ENCODE measurements around the gene APOA4.
A peak's percentile ranks its signal among the peaks of the same experiment; 100 is the strongest.
"Not testable (repeated sequence)": the region's sequence is repeated elsewhere in the genome, so short reads cannot be mapped to it uniquely, and the experiment has no call there.

APOA4 gene

DNA sequence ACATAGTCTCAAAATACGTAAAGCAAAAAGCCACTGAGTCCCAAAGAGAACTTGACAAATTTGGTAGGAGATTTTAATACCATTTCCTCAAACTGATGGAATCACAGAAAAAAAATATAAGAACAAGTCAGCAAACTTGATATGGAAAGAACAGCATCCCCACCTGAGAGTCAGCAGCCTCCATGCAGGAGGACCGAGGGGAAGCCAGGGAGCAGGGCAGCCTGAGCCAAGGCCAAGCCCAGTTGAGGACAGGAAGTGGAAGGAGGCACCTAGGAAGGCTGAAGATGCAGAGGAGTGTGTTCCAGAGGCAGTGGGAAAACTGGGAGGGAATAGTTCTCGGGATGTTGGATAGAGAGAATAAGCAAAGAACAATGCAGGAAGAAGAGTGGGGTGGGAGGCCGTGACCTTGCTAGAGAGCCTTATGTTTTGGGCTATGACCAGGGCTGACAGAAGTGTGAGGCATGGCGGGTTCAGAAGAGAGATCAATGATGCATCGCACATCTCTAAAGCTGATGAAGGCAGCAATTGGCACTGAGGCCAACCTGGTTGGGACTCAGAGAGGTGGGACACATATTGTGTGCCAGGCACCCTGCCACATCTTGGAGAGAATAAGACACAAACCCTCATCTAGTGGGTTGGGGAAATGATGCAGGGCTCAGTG lies 15.4 kb downstream of the APOA4 start:
- DNase-seq = no peak

DNA sequence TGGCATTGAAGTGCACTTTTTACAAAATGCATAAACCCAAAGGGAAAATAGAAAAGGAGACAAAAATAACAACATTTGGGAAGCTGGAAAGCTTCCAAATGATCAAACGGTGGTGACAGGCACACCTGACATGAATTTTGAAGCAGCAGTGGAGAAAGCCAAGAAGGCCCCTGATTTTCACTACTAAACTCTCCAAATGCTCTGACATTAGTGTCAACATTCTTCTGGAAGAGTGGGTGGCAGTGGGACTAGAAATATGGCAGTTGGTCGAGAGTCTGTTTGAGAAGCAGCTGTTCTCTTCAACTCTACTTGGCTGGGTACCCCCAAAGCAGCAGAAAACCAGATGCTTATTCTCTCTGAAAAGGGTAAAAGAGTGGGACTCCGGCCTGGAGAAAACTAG lies 19.1 kb downstream of the APOA4 start:
- no peak for DNase-seq

DNA sequence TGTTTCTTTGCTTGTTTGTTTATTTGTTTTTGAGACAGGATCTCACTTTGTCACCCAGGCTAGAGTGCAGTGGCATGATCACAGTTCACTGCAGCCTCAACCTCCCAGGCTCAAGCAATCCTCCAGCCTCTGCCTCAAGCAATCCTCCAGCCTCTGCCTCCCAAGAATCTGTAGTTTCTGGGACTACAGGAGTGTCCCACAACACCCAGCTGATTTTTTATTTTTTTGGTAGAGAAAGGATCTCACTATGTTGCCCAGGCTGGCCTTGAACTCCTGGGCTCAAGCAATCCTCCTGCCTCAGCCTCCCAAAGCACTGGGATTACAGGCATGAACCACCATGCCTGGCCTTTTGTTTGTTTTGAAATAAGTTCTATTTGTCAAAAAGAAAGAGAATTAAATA lies 21.4 kb downstream of the APOA4 start:
- not testable (repeated sequence) for DNase-seq

DNA sequence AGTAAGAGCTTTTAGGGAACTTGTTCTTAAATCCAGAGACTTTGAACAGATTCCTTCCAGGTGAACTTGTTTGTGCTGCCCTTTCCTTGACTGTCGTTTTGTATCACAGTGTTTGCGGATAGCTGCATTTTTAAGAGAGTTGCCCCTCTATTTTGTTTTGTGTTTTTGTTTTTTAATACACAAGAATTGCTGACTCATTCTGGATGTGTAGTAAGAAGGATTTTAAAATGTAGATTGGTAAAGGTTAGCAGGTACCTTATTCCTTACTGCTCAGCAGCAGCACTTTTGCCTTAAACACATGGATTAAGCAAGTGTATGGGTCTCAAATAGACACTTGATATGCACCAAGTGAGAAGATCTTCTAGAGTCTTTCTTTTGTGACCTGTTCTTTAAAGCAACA lies 22.5 kb downstream of the APOA4 start:
- no peak for DNase-seq

DNA sequence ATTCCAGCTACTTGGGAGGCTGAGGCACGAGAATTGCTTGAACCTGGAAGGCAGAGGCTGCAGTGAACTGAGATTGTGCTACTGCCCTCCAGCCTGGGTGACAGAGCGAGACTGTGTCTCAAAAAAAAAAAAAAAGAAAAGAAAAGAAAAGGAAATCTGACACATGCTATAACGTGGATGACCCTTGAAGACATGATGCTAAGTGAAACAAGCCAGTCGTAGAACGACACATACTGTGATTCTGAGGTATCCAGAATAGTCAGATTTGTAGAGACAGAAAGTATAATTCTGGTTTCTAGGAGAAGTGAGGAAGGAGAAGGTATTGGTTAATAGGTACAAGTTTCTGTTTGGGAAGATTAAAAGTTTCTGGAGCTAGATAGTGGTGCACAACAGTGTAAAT lies 24.7 kb downstream of the APOA4 start:
- DNase-seq = no peak

DNA sequence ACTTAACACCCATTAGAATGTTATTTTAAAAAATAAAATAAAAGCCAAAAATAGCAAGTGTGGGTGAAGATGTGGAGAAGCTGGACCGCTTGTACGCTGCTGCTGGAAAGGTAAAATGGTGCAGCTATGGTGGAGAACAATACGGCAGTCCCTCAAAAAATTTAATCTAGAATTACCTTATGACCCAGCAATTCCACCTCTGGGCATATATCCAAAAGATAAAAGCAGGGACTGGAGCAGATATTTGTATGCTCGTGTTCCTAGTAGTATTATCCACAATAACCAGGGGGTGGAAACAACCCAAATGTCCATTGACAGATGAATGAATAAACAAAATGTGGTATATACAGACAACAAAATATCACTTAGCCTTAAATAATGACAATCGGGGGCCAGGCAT lies 25.3 kb downstream of the APOA4 start:
- DNase-seq = no peak

DNA sequence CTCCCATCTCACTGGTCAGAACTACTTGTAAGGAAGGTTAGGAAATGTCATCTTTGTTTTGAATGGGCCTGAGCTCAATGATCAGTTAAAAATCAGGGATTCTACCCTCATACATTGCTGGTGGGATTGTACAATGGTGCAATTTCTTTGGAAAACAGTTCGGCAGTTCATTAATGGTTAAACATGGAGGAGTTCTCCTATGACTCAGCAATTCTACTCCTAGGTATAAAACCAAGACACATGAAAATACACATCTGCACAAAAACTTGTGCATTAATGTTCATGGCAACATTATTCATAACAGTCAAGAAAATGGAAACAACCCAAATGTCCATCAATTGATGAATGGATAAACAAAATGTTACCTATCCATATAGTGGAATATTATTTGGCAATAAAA lies 26.6 kb downstream of the APOA4 start:
- DNase-seq = no peak

DNA sequence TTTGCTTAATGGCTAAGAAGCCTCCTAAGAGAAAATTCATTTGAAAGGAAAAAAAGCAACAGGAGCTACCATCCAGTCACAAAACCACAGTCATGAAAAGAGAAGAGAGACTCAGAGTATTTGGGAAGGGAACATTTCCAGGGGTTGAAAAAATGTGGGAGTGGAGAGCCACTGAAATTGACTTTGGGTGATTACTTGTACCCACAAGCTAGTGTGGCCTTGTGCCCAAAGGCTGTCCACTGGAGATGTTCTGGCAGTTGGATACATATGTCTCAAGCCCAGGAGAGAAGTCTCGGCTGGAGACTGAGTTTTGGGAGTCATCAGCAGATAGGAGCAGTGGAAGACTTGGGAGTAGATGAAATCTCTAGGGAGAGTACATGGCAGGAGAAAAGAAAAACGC lies 28.3 kb downstream of the APOA4 start:
- no peak for DNase-seq

DNA sequence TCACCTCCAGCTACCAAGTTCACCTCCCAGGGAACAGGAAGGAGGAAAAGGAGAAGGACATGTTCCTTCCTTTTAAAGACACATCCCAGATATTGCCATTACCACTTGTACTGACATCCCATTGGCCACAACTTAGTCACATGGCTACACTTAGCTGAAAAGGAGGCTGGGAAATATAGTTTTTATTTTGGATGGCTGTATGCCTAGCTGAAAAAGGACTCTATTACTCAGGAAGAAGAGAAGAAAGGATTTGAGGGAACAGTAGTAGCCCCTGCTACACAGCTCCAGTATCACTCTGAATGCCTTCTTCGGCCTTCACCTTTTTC lies 29.4 kb downstream of the APOA4 start:
- no peak for DNase-seq

DNA sequence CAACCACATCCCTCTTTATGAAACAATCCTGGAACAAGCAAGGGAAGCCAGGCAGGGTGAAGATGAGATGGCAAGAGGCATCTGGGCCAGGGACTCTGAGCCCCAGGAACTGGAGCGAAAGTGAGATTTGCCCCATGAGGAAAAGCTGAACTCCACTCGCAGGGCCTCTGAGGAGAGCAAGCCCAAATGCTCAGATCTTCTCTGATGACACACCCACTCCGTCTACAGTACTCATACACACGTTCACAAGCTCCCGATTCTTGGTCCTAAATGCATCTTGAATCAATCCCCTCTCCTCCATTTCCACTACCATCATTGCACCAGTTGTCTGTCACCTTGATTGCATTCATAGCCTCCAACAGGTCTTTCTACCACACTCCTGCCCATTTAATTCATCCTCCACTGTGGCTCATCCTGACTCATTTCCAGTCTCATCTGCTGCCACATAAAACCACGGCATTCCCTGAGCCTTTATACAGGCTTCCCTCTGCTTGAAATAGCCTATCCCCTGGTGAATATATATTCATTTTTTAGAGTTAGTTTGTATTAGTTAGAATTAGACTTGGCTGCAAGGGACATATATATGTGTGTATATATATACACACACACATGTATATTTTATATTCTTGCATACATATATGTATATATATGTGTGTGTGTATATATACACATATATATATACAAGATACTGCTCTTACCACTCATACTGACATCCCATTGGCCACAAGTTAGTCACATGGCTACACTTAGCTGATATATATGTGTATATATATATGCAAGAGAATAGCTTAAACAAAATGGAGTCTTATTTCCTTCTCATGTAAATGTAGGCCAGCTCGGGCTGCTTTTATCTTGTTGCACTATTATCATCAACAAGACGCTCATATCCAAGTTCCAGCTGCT lies 30.0 kb downstream of the APOA4 start:
- no peak for DNase-seq

DNA sequence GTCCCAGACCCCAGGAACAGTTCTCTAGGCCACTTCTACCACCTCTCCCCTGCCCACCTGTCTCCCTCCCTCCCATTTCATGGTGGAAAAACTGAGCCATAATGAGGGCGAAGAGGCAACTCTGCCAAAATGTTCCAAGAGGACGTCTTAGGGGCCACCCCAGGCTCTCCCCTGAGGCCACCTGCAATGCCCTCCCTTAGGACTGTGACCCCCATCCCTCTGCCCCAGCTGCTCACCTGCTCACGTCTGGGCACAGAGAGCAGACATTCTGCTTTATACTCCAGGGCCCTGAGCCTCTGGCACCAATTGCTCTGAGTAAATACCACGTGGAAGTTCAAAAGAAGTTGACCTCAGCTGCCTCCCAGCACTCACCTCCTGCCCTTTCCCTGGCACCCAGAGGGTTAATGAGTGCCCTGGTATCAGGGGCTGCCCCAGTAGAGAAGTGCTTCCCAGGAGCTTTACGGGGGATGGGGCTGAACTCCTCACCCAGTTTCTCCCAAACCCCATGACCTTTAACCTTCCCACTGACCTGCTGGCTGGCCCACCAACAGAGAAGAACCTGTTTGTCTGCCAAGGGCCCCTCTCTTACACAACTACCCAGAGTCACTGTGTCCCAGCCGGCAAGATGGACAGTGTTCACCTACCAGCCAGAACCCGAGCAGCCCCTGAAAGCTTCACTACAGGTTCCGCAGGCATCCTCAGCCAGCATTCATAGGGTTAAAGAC lies 30.8 kb downstream of the APOA4 start:
- no peak for DNase-seq

DNA sequence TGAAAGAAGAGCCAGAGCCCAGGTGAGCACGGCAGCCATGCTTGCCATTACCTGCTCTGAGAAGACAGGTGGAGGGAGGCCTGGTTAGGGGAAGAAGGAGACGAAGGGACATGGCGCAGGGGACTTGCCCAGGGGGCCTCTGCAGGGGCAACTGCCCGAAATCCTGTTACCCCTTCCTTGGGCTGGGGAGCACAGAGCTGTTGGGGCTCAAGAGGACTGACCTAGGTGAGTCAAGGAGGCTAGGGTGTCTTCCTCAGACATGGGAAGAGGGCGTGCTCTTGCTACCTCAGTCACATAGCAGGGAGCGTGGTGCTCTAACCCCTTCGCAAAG lies 31.3 kb downstream of the APOA4 start, which contains the start of gene APOA5:
TSS of gene APOA5 (minus strand) at position 67 of the 331 bp plus-strand sequence. CDS start at position 48, 19 bp downstream.
- no peak for DNase-seq

DNA sequence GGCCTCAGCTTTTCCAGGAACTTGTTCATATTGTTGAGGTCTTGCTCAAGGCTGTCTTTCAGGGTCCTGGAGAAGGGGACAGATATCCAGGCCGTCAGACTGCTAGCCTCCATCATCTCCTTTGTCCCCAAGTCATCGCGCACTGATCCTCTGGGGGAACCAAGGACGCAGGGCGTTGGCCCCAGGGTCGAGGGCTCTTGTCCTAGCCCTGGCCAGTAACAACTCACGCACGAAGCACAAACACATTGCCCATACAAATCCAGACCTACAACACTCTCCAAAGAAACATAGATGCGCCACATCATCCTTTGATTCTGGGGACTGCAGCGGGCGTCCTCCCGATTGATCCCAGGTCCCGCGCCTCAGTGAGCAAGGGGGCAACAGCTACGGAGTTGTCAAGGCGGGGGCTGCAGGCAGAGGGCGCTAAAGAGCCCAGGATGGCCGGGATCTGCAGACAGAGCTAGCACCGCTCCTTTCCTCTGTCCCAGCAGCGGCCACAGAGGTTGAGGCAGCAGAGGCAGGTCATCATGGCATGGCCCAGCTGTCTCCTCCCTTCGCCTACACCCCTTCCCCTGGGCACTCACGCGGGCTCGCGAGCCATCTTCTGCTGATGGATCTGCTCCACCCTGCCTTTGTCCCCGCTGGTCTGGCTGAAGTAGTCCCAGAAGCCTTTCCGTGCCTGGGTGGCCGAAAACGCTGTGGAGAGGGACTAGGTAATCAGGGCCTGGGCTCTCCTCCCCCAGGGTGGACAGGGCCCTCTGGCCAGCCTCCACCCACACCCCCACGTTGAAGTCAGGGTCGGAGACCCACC lies 31.9 kb downstream of the APOA4 start:
- peak in 56 of 58 donors; percentile 5 to 87 (median 62) for DNase-seq

DNA sequence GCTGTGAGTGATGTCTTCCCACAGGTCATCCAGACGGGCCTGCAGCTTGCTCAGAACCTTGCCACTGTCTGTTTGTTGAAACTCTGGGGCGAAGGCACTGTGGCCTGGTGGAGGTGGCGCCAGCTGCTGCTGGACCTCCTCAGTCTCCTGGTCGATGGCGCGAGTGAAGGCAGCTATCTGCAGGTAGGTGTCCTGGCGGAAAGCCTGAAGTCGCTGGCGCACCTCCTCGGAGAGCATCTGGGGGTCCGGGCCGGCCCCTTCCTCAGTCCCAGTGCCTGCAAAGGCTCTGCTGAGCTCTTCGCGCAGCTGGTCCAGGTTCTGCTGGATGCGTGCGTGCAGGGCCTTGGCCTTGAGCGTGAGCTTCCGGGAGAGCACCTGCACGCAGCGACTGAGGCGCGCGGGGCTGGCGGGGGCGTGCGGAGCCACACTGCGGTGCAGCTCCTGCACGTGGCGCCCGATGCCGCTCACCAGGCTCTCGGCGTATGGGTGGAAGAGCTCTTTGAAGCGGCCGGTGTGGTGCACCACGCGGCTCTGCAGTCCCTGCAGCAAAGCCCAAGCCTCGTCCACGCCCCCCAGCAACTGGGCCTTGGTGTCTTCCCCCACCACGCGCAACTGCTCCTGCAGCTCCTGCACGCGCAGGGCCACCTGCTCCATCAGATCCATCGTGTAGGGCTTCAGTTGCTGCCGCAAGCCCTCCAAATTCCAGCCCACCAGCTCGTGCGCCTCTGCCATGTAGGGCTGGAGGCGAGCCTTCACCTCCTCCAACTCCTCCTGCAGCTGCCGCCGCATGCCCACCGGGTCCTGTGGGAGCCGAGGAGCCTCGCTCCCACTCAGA lies 32.7 kb downstream of the APOA4 start:
- peak in 1 of 58 donors; percentile 4 for DNase-seq

DNA sequence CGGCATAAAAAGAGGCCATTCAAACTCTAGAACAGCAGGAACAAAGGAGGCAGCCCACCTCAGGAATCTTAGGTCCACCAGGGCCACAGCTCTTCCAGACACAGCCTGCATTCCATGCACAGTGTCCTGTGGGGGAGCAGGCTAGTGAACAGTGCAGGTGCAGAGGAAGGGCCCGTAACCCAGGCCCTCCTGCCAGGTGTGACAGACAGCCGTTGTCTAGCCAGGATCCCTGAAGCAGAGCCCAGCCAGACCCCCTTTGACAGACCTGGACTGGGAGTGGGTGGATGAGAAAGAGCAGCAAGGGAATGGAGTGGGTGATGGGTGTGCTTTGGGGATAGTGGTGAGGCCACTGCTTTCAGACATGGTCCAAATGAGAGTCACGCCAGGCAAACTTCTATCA lies 34.1 kb downstream of the APOA4 start:
- DNase-seq = no peak

DNA sequence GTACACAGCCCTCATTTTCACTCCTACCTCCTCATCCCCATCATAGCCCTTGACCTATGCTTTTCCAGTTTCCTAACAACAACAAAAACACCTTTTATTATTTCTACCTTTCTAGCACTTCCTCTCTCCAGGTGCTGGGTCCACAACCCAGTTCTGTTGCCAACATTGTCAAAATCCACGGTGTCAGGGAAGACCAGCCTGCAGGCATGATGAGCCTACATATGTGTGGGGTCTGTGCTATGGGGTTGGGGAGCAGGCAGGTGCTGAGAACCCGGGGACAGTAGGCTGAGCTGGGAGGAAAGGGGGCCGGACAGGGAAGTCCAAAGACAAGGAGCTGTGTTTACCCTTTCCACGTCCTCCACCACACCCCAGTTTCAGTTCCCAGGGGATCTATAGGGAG lies 34.6 kb downstream of the APOA4 start:
- DNase-seq = no peak

DNA sequence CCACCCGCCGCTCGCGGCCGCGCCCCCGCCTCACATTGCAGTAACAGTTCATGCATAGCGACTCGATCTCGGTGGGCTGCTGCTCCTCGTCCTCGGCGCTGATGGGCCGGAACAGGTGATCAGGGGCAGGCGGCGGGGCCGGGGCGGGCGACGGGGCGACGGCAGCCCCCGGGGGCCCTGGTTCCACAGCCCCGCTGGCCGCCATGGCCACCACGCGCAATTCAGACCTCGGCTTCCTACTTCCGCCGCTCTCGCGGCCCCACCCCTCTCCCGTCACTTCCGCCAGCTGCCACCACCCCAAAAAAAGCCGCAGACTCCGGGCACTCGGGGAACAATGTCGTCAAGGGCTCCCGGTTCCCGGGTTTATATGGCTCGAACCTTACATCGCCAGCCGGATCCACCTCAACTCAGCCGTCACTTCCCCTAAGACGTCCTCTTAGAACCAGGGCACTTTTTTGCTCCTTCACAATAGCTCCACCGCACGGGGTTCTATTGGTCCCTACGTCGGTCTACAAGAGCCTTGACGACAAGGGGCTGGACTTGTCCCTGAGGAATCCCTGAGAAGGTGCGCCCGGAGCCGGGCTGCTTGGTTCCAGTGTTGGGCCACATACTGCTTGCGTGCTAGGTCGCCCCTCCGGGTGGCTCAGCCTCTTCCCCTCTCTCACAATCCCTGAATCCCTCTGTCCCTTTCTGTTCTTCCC lies 35.2 kb downstream of the APOA4 start, which contains the start of gene ZPR1:
TSS of gene ZPR1 (minus strand) at position 238 of the 701 bp plus-strand sequence. CDS start at position 205, 33 bp downstream.
- peak; percentile 12 to 91 (median 76) for DNase-seq

DNA sequence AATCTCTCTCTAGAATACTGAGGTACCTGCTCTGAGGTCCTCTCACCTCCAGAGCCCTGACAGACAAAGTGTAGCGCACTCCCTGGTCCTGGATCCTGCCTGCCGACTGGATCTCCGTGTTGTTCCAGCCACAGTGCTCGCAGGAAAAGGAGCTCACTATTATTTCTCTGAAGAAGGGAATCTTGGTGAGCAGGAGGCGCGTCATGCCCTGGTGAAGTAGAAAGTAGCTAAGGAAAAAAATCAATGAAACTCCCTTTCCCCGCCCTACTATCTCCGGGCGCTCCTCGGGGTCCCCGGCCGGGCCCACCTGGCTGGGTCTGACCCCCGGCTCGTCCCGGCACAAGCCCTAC lies 35.7 kb downstream of the APOA4 start:
- no peak for DNase-seq

DNA sequence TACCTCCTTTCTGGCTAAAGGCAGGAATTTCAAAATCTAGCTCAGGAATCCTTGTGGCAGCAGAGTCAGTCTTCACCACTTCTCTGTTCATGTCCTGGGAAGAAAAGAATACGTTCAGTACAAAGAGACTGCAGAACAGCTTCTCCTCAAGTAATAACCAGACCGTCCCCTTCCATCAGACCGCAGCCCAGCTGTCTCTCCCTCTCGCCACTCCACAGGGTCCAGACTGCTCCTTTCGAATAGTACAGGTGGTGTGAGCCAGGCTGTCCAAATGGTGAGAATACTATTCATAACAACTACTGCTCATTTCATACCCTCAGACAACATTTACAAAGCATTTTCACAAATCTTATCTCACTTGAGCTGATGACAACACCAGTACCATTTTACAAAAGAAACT lies 36.1 kb downstream of the APOA4 start:
- DNase-seq = no peak

DNA sequence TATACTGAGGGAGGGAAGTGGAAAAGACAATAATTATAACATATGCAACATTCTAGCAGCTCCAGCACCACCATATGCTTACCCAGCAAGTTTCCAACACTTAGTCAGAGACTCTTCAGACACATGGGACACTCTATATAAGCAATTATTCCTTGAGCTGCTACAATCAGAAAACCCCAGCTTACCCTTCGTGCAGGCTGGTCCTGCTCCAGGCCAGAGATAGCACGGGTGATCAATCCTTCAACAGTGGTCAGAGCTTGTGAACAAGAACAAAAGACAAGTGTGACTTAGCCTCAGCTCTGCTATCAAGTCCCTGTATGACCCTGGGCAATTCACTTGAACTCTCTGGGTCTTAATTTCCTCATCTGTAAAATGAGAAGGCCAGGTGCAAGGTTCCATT lies 36.8 kb downstream of the APOA4 start:
- DNase-seq = no peak

Measured in anterior cingulate cortex (tissue), 58 donors.